ENCODE measurements around the gene ATG2A. TPM values are rescaled to one million over a fixed set of nuclear protein-coding genes. Genes with fewer than 3 reads are reported as not detected.

The ATG2A gene
- total and polyA plus RNA-seq, 2 of the 8 experiments (the other 6 are each of a cell fraction or from before 2014, with no cell fraction given), result 12.1 to 22.1 TPM

DNA sequence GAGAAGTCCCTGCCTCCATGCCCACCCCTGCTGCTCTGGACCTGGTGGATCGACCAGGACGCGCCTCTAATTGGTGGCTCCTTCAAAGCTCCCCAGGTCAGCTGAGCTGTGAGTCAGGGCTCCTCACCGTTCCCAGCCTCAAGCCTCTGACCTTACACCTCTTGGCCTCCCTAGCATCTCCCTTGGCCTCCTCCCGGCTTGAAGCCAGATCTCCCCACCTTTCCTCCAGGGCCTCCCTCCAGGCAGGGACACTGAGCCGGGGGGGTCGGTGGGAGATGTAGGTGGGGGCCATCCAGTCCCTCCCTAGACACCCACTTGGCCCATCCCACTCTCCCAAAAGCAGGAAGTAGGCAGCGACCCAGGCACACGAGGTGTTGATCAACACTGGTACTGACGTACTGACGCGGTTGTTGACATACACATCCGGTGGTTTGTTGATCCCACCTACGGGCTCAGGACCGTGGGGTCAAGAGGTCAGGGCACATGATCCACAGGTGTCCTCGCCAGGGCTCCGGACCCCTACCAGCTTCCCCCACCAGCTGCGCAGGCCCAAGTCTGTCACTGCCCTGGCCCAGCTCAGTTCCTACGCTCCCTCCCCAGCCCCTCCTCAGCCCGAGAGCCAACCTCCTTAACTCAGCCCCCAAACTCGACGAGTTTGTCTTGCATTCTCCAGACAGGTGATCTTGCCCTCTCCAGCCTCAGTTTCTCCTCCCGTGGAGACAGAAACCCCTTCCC lies 802 bp downstream of the ATG2A start (continued):
- TF ChIP-seq, protein P1, sequence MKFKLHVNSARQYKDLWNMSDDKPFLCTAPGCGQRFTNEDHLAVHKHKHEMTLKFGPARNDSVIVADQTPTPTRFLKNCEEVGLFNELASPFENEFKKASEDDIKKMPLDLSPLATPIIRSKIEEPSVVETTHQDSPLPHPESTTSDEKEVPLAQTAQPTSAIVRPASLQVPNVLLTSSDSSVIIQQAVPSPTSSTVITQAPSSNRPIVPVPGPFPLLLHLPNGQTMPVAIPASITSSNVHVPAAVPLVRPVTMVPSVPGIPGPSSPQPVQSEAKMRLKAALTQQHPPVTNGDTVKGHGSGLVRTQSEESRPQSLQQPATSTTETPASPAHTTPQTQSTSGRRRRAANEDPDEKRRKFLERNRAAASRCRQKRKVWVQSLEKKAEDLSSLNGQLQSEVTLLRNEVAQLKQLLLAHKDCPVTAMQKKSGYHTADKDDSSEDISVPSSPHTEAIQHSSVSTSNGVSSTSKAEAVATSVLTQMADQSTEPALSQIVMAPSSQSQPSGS (IDR thresholded peaks at IDR 0.05; ENCODE audit: low read length), result no peak
- TF ChIP-seq CBX8 (IDR thresholded peaks at IDR 0.05; ENCODE audit: borderline replicate concordance, low read depth, low read length), result no peak
- no peak for TF ChIP-seq TBP (IDR thresholded peaks at IDR 0.05; ENCODE audit: low read depth, low read length)
- no peak for TF ChIP-seq CHD2 (IDR thresholded peaks at IDR 0.05; ENCODE audit: low read length)
- TF ChIP-seq PHF8 (conservative IDR thresholded peaks at IDR 0.05; ENCODE audit: low read depth, low read length), result no peak
- no peak for TF ChIP-seq FOSL1 (IDR thresholded peaks at IDR 0.05; ENCODE audit: insufficient read depth, low read depth, low read length)
- no peak for TF ChIP-seq NANOG (IDR thresholded peaks at IDR 0.05; ENCODE audit: insufficient read depth, low read depth, low read length, poor library complexity, severe bottlenecking)
- TF ChIP-seq BRCA1 (IDR thresholded peaks at IDR 0.05; ENCODE audit: low read depth, low read length), result no peak
